IPS DF 4.7 (cell line): ENCODE data around the gene WNT4.

Experiments used
- DNase-seq: peaks from one replicate; pipeline ENCODE4 v3.0.0-alpha.2; 2013; ENCODE audit warnings: low spot score; ENCODE audit errors: extremely low read depth

Gene WNT4

DNA sequence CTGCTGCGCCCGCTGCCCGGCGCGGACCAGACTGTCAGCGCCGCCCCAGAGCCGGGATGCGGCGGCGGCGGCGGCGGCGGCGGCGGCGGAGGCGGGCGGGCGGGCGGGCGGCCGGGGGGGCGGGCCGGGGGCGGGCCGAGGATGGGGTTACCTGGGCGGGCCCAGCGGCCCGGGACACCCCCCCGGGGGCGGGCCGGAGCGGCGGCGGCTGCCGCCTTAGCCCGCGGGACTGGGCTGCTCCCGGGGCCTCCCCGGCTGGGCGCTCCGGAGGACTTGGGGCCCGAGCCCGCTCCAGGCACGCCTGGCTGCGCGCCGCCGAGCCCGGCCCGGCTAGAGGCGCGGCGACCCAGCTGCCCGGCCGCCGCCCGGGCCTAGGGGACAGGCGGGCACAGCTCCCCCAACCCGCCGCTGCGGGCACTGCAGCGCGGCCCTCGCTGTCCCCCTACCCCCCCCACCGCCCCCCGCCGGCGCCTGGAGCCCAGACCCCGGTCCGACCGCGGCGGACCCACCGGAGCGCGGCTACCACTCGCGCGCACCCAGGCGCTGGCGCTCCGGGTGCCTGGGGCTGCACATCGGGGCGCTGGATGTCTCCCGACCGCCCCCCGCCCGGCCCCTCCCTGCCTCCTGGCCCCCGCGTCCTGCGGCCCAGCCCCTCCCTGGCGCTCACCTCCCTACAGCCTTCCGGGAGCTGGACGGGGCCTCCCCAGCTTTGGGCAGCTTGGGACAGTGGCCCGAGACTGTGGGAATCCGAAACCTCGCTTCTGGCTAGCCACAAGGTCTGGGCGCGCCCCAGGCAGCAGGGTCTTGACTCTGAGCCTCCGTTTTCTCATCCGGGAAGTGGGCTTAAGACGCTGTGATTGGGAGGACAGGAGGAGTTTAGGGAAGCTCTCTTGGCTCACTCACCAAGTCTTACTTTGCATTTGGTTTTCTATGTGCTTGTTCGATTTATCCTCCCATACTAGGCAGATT, at the start of gene WNT4:
Gene WNT4, minus strand, starts transcription at position 33 of the 969 bp plus-strand sequence. CDS start 175 bp downstream, outside the sequence.
- DNase-seq = no peak

DNA sequence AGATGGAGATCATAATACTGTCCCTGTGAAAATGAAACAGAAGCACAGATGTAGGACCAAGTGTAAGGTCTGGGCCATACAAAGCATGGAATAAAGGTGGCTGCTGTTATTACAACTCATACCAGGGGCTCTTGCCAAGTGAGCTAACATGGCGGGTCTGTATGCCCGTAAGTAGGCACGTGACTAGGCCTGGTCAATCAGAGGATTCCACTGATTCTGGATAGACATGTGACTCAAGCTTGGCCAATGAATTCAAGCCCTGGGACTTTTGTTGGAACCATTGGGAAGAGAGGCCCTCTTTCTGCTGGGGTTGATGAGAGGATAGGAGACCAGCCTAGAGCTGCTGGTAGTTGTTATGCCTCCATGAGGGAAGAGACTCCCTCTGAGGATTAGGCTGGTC, 47.8 kb upstream of the WNT4 start:
- no peak for DNase-seq

DNA sequence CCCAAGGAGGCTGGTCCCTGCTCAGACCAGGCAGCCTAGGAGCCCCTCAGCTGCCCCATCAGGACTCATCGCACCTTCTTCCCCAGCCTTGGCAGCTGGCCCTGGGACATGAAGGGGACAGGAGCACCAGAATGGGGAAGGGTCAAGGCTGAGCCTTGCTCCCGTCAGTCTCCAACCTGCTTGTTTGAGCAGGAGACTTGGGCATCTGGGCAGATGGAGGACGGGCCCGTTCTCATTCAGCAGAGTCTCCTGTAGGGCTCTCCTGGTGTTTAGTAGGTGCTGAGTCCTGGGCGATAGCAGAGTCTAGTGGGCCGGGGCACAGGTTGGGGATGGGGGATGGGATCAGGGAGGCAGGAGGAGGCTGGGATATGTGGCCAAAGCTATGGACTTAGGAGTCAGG, 47.4 kb upstream of the WNT4 start:
- DNase-seq = no peak

DNA sequence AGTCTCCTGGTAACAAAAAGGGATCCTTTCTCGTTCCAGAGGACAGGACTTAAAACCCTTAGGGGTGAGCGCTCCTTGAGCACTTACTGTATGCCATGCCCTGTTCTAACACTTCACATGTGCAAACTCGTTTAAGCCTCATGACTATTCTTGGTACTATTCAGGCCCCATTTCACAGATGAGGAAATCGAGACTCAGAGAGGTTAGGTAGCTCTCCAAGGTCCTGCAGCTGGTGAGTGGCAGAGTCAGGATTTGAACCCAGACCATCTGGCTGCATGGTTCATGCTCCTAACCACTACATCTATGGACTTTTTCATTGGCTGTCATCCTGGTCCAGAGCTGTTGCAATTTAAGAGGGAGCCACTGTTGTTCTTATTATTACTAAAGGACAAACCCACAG, 46.7 kb upstream of the WNT4 start:
- no peak for DNase-seq

DNA sequence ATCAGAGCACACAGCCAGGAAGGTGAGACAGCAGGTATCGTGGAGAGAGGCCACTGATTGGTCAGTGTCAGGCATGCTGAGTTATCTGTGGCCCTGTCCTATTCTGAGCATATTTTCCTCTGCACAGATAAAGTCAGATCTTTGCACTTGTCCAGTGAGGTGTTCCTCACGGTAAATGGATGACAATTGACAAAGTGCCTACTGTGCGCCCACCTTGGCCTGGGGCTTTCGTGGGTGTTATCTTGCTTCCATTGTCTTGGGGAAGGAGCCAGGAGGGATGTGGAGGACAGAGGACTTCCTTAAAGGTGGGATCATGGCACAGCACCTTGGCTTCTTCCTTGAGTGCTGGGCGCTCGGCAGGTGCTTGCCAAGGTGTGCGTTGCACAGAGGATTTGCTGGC, 46.0 kb upstream of the WNT4 start:
- DNase-seq = no peak

DNA sequence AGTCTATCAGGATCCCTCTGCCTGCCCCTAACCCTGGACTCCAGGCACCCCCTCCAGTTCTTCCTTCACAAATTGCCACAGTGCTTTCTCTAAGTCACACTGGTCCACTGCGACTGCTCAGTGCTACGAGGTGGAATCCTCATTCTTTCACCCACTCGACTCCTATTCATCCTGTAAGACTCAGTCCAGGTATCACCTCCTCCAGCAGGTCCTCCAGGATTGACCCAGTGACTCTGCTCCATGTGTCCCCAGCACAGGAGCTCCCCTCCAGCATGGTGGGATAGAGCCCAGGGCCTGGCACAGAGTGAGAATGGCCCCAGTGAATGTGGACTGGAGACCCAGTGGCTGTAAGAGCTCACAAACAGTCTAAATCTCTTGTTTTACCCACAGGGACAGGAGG, 45.5 kb upstream of the WNT4 start:
- DNase-seq = no peak

DNA sequence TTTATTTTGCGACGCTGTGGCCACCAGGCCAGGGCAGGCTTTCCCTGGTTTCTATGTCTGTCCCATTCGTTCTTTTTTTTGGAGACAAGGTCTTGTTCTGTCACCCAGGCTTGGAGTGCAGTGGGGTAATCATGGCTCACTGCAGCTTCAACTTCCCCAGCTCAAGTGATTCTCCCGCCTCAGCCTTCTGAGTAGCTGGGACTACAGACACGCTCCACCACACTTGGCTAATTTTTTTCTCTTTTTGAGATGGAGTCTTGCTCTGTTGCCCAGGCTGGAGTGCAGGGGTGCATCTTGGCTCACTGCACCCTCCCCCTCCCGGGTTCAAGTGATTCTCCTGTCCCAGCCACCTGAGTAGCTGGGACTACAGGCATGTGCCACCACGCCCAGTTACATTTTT, 43.4 kb upstream of the WNT4 start:
- no peak for DNase-seq

DNA sequence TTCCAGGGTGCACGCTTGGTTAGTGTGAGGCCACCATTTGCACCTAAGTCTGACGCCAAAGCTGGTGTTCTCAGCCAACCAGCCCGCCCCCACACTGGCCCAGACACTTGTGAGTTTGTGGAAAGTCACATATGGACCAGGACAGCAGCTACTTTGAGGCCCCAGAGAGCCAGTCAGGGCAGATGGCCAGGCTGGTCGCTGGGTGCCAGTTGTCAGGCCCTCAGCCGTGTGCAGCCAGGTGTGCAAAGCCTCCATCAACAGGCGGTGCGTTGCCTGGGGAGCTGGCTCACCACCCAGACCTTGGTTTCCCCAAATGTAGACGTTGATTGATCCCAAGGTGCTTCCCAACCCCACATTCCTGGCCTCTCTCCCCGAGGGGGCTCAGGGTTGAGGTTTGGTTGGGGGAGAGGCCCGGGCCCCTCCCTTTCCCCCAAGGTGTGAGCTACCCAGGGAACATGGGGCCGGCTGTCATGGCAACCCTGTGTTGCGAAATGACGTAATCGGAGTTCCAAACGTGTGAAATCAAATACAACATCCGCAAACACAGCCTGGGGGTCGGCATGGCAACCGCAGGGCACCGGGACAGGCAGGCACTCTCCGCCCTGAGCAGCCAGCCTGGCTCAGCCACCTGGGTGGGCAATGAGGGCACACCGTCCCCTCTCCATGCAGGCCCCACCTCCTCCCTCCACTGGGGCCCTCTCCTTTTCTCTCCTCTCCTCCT, 42.2 kb upstream of the WNT4 start:
- DNase-seq = no peak

DNA sequence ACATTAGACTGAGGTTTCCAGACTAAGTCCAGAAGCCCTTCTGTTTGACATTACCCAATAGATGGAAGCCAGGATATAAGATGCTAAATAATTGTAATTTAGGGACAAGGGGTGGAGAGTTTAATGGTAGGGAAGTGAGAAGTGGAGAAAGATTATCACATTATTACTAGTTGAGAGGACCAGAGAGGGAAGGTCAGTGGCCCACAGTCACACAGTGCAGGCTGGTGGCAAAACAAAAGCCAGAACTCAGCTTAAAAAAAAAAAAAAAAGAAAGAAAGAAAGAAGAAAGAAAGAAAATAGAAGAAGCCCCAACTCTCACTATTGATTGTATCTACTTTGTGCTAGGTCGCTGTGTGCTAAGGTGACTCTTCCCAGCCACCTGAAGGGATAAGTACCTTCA, 41.6 kb upstream of the WNT4 start:
- no peak for DNase-seq

DNA sequence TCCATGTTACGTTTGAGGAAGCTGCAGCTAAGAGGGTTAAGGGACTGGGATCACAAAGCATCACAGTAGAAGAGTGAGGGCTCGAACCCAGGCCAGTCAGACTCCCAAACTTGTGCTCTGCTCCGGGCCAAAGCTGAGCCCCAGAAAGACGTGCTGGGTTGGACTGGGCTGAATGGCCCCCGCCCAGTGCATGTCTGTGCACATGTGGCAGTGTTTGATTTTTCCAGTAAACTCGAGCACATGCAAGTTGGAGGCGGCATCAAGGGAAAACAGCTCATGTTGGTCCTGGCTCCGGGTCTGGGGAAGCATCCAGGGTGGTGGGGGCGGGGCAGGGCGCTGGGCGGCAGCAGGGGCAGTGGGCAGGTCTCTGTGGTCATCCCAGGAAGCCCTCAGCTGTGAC, 39.8 kb upstream of the WNT4 start:
- DNase-seq = no peak

DNA sequence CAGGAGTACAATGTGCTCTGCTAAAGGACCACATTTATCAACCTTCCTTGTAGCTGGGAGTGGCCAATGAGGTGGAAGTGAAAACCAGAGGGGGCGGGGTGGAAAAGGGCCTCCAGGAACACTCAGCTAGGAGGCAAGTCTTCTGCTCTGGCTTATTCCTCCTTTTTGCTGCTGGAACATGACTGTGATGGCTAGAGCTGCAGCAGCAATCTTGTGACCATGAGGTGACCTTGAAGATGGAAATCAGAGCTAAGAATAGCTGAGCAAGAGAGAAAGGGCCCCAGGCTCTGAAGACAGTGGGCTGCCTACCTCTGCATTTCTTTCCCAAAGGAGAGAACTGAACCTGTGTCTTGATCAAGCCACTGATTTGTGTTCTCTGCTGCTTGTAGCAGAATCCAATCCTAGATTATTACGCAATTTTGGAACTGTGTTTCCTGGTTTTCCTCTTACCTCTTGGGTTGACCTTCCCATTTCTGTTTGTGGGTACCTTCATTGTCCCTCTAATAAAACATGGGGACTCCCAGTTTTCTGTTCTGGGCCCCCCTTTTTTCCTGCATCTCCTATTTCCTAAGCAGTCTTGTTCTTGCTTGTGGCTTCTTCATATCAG, 36.4 kb upstream of the WNT4 start:
- no peak for DNase-seq

DNA sequence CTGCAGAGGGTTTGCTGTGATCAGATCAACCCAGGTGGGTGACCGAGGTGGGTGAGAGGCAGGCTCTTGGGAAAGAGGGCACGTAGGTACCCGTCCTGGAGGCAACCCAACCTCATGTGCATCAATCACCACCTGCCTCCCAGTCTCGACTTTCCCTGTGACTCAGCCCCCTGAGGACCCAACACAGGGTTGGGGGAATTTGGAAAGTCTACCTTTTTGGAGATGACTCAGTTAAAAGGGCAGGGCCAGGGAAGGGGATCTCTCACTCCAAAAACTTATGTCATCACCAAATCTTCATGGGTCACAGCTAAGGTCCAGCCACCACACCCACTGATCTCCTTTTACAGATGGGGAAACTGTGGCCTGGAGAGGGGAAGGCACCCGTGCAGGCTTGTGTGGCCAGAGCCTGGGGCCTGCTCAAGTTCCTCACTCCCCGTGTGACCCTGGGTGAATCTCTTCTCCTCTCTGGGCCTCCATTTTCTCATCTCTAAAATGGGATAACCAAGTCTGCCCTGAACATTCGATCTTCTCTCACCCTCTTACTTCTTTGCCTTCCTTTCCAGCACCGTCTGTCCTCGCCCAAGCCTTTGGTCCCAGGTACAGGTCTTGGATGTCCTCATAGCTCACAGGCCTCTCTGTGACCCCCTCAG, 34.6 kb upstream of the WNT4 start:
- no peak for DNase-seq

DNA sequence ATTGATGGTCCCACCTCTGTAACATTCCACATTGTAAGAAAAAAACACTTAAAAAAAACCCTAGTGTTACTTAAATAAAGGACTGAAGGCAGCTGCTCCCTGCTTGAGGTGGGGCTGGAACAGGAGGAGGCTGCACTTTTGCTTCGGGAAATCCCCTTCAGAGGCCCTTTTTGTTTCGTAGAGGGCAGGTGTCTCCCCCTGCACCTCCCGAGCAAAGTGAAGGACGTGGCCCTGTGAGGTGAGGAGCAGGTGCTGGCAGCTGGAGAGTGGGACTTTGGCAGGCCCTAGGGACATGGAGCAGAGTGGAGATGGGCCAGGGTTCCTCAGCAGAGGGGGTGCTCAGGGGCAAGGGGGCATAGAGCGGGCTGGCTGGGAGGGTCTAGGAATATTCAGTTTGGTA, 33.4 kb upstream of the WNT4 start:
- DNase-seq = no peak

DNA sequence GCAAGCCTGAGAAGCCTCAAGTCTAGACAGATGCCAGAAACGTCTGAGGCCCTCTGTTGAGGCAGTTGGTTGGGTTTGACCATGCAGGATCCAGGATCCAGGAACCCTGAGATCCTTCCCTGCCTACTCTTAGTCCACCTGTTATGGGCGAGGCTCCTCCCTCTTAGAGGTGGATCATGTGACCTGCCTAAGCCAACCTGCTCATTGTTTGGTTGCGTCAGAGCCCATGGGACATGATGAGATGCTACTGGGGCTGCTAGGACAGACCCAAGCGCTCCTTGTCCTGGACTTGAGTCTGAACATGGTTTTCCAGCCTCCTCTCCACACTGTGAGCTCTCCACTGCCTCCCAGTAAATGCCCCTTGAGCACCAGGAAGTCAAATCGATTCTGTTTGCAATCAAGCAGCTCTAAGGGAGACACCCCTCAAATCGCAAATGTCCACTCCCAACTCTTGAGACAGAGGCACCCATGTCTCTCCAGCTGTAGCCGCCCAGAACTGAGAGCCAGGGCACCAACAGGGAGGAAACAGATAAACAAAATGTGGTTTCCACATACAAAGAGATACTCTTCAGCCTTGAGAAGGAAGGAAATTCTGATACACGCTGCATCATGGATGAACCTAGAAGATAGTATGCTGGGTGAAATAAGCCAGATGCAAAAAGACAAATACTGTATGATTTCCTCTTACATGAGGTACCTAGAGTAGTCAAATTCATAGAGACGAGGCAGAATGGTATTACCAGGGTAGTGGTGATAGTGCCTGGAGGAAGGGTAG, 31.7 kb upstream of the WNT4 start:
- no peak for DNase-seq

DNA sequence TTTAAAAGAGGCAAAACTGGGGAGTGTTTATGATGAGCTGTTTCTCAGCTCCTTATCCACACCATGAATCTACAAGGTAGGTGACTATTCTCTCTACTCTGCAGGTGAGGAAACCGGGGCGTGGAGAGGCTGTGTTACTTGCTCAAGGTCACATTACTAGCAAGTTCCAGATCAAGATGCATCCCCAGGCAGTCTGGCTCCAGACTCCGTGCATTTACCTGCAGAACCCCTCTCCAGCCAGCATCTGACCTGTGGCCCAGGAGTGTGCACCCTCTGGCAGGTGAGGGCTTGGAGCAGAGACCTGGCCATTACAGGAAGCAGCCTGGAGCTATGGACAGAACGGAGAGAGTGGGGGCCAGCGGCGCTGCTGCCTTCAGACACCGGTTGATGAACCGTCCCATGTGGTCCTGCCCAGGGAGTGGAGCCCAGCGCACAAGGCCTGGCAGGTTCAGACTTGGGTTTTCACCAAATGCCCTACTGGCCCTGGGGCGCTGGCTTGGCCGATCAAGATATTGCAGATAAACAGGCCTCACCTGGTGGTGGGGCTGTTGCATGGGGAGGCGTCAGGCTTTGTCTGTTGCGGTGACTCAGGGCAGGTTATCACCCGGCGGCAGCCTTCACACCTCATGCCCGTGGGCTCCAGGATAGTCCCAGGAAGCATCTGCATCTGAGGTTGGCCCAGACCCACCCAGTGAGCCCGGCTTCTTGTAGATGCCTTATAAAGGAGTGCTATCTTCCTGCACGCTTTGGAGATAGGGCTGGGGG, 29.2 kb upstream of the WNT4 start:
- DNase-seq = no peak

DNA sequence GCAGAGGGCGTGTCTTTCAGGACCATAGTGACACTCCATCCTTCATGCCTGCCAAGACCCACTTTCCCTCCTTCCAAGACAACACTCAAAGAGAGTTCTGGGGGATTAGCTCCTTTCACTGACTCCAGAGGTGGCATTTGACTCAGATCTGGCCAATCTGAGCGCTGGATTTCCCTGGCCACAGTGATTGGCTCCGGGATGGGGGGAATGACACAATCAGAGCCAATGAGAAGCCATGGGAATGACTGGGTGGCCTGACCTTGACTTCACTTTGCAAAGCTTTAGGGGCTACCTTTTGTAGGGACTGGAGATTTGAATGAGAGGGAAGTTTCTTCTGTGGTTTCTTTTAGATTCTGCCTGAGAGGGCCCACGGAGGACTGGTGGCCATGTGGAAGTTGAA, 26.9 kb upstream of the WNT4 start:
- no peak for DNase-seq

DNA sequence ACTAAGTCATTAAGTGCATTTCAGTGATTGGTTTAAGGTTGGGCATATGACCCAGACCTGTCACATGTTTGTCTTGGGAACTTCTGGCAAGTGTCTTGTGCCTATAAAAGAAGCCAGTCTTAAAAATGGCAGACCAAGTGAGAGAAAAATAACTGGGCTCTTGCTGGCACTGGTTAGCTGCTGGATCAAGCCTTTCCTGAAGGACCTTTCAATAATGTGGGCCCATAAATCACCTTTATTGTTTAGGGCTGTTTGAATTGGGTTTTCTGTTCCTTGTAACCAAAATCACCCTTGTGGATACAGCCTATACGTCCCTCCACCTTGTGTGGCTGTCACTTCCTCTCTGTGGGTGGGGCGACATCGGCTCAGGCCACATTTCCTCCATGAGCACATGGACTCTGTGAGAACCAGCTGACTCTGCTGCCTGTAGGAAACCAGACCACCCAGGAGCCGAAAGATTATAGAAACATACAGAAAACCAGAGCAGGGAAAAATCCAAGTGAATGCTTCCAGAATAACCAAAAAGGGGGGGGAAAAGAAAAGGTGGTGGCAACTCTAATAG, 25.6 kb upstream of the WNT4 start:
- no peak for DNase-seq

DNA sequence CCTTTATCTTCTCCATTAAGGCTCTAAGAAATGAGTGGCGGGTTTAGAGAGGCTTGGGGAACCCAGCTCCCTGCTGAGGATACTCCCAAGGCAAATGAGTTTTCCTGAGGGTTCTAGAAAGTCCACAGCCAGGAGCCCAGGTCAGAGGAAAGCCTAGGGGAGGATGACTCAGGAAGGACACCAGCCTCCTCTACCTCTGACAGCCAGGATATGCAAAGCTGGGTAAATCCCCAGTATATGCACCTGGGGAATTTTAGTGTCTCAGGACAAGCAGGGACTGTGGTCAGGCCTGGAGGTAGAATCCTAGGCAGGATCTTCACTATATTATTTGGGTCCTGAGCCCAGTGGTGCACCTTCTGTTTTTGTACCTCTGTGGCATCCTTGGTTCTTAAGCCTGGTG, 23.5 kb upstream of the WNT4 start:
- DNase-seq = no peak

DNA sequence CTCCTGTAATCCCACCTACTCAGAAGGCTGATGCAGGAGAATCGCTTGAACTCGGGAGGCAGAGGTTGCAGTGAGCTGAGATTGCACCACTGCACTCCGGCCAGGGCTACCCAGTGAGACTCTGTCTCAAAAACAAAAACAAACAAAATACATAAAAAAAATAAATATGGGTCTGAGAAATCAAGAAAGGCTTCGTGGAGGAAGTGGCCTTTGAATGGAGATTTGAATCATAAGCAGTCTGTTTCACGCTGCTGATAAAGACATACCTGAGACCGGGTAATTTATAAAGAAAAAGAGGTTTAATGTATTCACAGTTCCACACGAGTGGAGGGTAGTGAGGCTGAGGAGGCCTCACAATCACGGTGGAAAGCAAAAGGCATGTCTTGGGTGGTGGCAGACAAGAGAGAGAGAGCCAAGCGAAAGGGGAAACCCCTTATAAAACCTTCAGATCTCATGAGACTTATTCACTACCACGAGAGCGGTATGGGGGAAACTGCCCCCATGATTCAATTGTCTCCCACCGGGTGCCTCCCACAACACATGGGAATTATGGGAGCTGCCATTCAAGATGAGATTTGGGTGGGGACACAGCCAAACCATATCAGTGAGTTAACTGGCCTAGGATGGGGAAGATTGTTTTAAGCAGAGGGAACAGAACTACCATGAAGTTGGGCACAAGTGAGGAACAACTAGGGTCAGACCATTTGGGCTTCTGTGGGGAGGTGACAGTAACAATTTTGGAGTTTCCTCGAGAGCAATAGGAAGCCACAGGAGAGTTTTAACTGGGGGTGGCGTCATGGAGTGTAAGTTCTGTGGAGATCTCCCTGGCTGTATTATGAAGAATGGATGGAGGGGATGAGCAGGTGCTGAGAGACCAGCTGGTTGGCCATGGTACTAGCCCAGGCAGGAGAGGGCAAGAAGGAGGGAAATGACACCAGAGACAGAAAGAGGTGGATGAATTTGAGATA, 22.2 kb upstream of the WNT4 start:
- DNase-seq = no peak
